Tibial nerve (tissue), 3 donors: ENCODE results near the gene ELF3.

Experiments
- CTCF ChIP-seq, 5 experiments: fragments of 200-600 bp in 3 of 5; fragments of 450-650 bp in 2 of 5; sonication (generic) in 3 of 5; IDR thresholded peaks; one replicate each; pipeline ENCODE4 v1.5.1; 2016 to 2019; ENCODE audit warnings: antibody characterized with exemption in 5 of 5, mild to moderate bottlenecking in 3 of 5, moderate library complexity in 2 of 5
- POLR2A ChIP-seq, 2 donors: fragments of 450-650 bp; IDR thresholded peaks; one replicate each; pipeline ENCODE4 v1.6.1; 2017; ENCODE audit warnings: antibody characterized with exemption in 2 of 2, mild to moderate bottlenecking in 2 of 2, moderate library complexity in 2 of 2

GRCh38 chr1:202037706-202038296, 27.4 kb downstream of the ELF3 start:
- TF ChIP-seq CTCF (IDR thresholded peaks at IDR 0.05), result no peak
- no peak for TF ChIP-seq POLR2A (IDR thresholded peaks at IDR 0.05)
